ENCODE results near the gene TMTC1. TPM values are rescaled to one million over a fixed set of nuclear protein-coding genes. Genes with fewer than 3 reads are reported as not detected.

Gene TMTC1
- polyA plus RNA-seq, 1 of the 3 experiments (the other 2 are of a cell fraction): 0.13 TPM

GRCh38 chr12:29617407-29617803 lies 166.3 kb downstream of the TMTC1 start:
- no peak overlapping the region for H3K4me3 ChIP-seq (ENCODE audit: low read depth in 2 of 2, low read length in 1 of 2)
- no peak for DNase-seq
- no peak overlapping the region for H3K27ac ChIP-seq (ENCODE audit: low read depth in 2 of 2, low read length in 1 of 2)
- no peaks in the 10 kb centered on the region for H3K9me2 ChIP-seq
- 22% methylated on average over 1 of the region's 1 CpG for WGBS (ENCODE audit: low lambda C conversion rate)
- ChIA-PET POLR2A (no interaction called here), CTCF (no interaction called here)
- no peak overlapping the region for H3K4me2 ChIP-seq
- H3K9ac ChIP-seq: no peak overlapping the region
- no peaks in the 10 kb centered on the region for H3K27me3 ChIP-seq (ENCODE audit: insufficient read depth)
- no peaks in the 10 kb centered on the region for H3K79me2 ChIP-seq (ENCODE audit: insufficient read depth)
- no peaks in the 10 kb centered on the region for H3F3A ChIP-seq (replicated peaks; ENCODE audit: insufficient read depth)
- H4K20me1 ChIP-seq (ENCODE audit: insufficient read depth): no peaks in the 10 kb centered on the region
- no peak for TF ChIP-seq REST (IDR thresholded peaks at IDR 0.05; ENCODE audit: low read depth, low read length)
- TF ChIP-seq GABPA (IDR thresholded peaks at IDR 0.05; ENCODE audit: low read depth): no peak
- no peak for TF ChIP-seq RFX5 (IDR thresholded peaks at IDR 0.05; ENCODE audit: low read length)
- no peak for TF ChIP-seq RCOR1 (IDR thresholded peaks at IDR 0.05; ENCODE audit: low read length)
- TF ChIP-seq NRF1 (IDR thresholded peaks at IDR 0.05; ENCODE audit: low read depth, low read length): no peak
- TF ChIP-seq EP300 (IDR thresholded peaks at IDR 0.05; ENCODE audit: borderline replicate concordance in 1 of 2, low read depth in 1 of 2, low read length in 1 of 2): no peak
- TF ChIP-seq NFIC (IDR thresholded peaks at IDR 0.05; ENCODE audit: borderline replicate concordance): no peak
- no peaks in the 10 kb centered on the region for H3K9me3 ChIP-seq
- no peaks in the 10 kb centered on the region for H3K36me3 ChIP-seq (replicated peaks in 1 of 2; ENCODE audit: control insufficient read depth in 1 of 2, insufficient read depth in 2 of 2, low read length in 1 of 2)
- peaks cover 0 to 4% of the 10 kb centered on the region in 2 experiments; a peak in 2 of 4 replicates for H3K4me1 ChIP-seq (ENCODE audit: control insufficient read depth in 1 of 2, insufficient read depth in 2 of 2, low read depth in 1 of 2, low read length in 1 of 2)
- H2AFZ ChIP-seq (ENCODE audit: low read depth): no peak overlapping the region

DNA sequence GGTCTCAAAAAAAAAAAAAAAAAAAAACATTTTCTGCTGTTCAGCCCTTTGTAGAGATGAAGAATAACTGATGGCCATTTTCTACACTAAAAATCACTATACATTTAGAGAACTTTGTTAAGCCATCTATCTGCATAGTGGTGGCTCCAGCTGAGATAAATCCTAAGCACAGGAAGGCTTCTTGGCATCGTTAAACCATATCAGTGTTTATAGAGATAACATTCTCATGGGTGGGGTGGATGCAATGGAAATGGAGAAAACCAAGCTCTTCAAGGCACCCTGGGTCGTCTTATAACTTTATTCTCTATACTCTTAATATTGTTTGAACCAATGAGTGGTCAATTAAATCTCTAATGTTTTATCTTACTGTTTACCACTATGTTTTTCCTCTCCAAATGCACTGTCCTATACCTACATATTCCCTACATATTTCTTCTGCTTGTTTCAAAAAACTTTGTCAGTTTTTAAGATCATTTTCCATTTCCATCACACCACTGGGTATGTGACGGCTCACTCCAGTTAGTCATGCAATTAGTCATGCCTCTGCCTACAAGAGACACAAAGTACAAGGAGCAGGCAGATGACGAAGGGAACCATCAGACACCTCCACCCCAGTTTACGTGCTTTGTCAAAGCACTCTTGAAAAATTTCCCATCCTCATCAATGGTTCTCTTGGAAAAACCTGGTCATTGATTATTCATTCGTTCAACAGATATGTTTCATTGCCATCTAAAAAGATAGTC lies 166.9 kb downstream of the TMTC1 start:
- Histone ChIP-seq H3F3A (replicated peaks; ENCODE audit: insufficient read depth) (no peaks in the 10 kb centered on the region), H3K27ac (ENCODE audit: low read depth in 2 of 2, low read length in 1 of 2) (no peak overlapping the region), H3K79me2 (ENCODE audit: insufficient read depth) (no peaks in the 10 kb centered on the region), H3K4me1 (ENCODE audit: control insufficient read depth in 1 of 2, insufficient read depth in 2 of 2, low read depth in 1 of 2, low read length in 1 of 2) (peaks cover 0 to 4% of the 10 kb centered on the region in 2 experiments; a peak in 2 of 4 replicates), H3K27me3 (ENCODE audit: insufficient read depth) (no peaks in the 10 kb centered on the region), H4K20me1 (ENCODE audit: insufficient read depth) (no peaks in the 10 kb centered on the region), H3K36me3 (replicated peaks in 1 of 2; ENCODE audit: control insufficient read depth in 1 of 2, insufficient read depth in 2 of 2, low read length in 1 of 2) (no peaks in the 10 kb centered on the region), H3K4me2 (no peak overlapping the region), H3K4me3 (ENCODE audit: low read depth in 2 of 2, low read length in 1 of 2) (no peak overlapping the region), H2AFZ (ENCODE audit: low read depth) (no peak overlapping the region), H3K9me2 (no peaks in the 10 kb centered on the region), H3K9ac (no peak overlapping the region), H3K9me3 (no peaks in the 10 kb centered on the region)
- no peak for DNase-seq
- TF ChIP-seq, protein P1, sequence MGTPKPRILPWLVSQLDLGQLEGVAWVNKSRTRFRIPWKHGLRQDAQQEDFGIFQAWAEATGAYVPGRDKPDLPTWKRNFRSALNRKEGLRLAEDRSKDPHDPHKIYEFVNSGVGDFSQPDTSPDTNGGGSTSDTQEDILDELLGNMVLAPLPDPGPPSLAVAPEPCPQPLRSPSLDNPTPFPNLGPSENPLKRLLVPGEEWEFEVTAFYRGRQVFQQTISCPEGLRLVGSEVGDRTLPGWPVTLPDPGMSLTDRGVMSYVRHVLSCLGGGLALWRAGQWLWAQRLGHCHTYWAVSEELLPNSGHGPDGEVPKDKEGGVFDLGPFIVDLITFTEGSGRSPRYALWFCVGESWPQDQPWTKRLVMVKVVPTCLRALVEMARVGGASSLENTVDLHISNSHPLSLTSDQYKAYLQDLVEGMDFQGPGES (IDR thresholded peaks at IDR 0.05; ENCODE audit: low read depth, low read length): no peak
- TF ChIP-seq CTCF (IDR thresholded peaks at IDR 0.05) (no peak), FOXJ3 (CRISPR knock-in tag; IDR thresholded peaks at IDR 0.05) (no peak)
- TF ChIP-seq, protein P2, sequence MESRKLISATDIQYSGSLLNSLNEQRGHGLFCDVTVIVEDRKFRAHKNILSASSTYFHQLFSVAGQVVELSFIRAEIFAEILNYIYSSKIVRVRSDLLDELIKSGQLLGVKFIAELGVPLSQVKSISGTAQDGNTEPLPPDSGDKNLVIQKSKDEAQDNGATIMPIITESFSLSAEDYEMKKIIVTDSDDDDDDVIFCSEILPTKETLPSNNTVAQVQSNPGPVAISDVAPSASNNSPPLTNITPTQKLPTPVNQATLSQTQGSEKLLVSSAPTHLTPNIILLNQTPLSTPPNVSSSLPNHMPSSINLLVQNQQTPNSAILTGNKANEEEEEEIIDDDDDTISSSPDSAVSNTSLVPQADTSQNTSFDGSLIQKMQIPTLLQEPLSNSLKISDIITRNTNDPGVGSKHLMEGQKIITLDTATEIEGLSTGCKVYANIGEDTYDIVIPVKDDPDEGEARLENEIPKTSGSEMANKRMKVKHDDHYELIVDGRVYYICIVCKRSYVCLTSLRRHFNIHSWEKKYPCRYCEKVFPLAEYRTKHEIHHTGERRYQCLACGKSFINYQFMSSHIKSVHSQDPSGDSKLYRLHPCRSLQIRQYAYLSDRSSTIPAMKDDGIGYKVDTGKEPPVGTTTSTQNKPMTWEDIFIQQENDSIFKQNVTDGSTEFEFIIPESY (IDR thresholded peaks at IDR 0.05; ENCODE audit: borderline replicate concordance, low read depth): no peak
- CTCF ChIA-PET: no interaction called here
- POLR2A ChIA-PET: no interaction called here
- 27% methylated on average over 6 of the region's 6 CpGs for WGBS (ENCODE audit: low lambda C conversion rate)
